MM.1S (cell line): ENCODE measurements around the gene CCDC88B.

Source experiments
- DNase-seq: peaks from one replicate; pipeline ENCODE4 v3.0.0-alpha.2; 2015
- H2AFZ ChIP-seq: fragments of 300-600 bp; sonication (generic); 2 replicates; pipeline ENCODE4 v1.6.0; 2016; ENCODE audit warnings: antibody characterized with exemption, low read length
- H3F3A ChIP-seq: fragments of 300-600 bp; sonication (generic); 2 replicates; pipeline ENCODE4 v1.6.1; 2016; ENCODE audit warnings: mild to moderate bottlenecking, antibody characterized with exemption, low read length, moderate library complexity, mixed read lengths; ENCODE audit not compliant: insufficient read depth
- H3K27ac ChIP-seq: fragments of 300-600 bp; sonication (generic); 2 replicates; pipeline ENCODE4 v1.5.1; 2016; ENCODE audit warnings: mild to moderate bottlenecking, low read length
- H3K27me3 ChIP-seq: fragments of 300-600 bp; sonication (generic); replicated peaks from 2 replicates; pipeline ENCODE4 v1.6.0; 2016; ENCODE audit warnings: low read length; ENCODE audit not compliant: insufficient read depth
- H3K36me3 ChIP-seq: fragments of 300-600 bp; sonication (generic); replicated peaks from 2 replicates; pipeline ENCODE4 v1.6.1; 2016; ENCODE audit warnings: mild to moderate bottlenecking, low read length, mixed read lengths; ENCODE audit not compliant: insufficient read depth
- H3K4me1 ChIP-seq: fragments of 300-600 bp; sonication (generic); 2 replicates; pipeline ENCODE4 v1.6.1; 2016; ENCODE audit warnings: low read length, mixed read lengths
- H3K4me2 ChIP-seq: fragments of 300-600 bp; sonication (generic); 2 replicates; pipeline ENCODE4 v1.6.0; 2016; ENCODE audit warnings: low read depth, low read length
- H3K4me3 ChIP-seq: fragments of 300-600 bp; sonication (generic); 2 replicates; pipeline ENCODE4 v1.5.1; 2016; ENCODE audit warnings: low read length, mixed read lengths
- H3K79me2 ChIP-seq: fragments of 300-600 bp; sonication (generic); 2 replicates; pipeline ENCODE4 v1.6.1; 2016; ENCODE audit warnings: mixed run types, low read length, mixed read lengths
- H3K9ac ChIP-seq: fragments of 300-600 bp; sonication (generic); 2 replicates; pipeline ENCODE4 v1.6.1; 2016; ENCODE audit warnings: low read length, mixed read lengths
- H3K9me2 ChIP-seq: fragments of 300-600 bp; sonication (generic); replicated peaks from 2 replicates; pipeline ENCODE4 v1.6.1; 2016; ENCODE audit warnings: mild to moderate bottlenecking, low read length, mixed read lengths; ENCODE audit not compliant: insufficient read depth
- H3K9me3 ChIP-seq: fragments of 300-600 bp; sonication (generic); replicated peaks from 2 replicates; pipeline ENCODE4 v1.6.1; 2016; ENCODE audit warnings: mild to moderate bottlenecking, low read length, mixed read lengths; ENCODE audit not compliant: insufficient read depth
- H4K20me1 ChIP-seq: fragments of 300-600 bp; sonication (generic); 2 replicates; pipeline ENCODE4 v1.6.1; 2016; ENCODE audit warnings: mild to moderate bottlenecking, low read length, moderate library complexity, mixed read lengths; ENCODE audit not compliant: insufficient read depth
- EZH2 ChIP-seq: fragments of 300-600 bp; sonication (generic); optimal IDR thresholded peaks from 2 replicates; pipeline ENCODE3; 2017; ENCODE audit warnings: low read depth, mild to moderate bottlenecking, antibody characterized with exemption, low read length, mixed read lengths
- EZH2phosphoT487 ChIP-seq: fragments of 300-600 bp; sonication (generic); IDR thresholded peaks from 2 replicates; pipeline ENCODE4 v1.6.1; 2018; ENCODE audit warnings: antibody characterized with exemption, low read length
- TF ChIP-seq, protein P1 (sequence below): fragments of 300-600 bp; sonication (generic); IDR thresholded peaks from 2 replicates; pipeline ENCODE4 v1.5.1; 2016; ENCODE audit warnings: antibody characterized with exemption, low read length, mixed read lengths

The CCDC88B gene

DNA sequence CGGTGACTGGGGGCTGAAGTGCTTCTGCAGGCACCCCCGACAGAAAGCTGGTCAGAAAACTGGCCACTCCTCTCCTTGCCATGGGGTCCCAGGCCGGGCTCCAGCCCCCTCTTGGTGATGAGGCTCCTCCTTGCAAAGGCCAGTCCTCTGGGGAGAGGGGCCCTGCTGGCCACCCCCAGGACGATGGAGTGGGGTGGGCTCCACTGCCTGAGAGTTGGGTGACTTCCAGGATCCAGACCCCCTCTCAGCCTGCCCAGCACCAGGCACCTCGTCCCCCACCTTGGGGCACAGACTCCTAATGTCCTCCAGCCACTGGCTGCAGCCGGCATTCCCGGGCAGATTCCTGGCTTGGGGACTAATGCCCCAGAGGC is 18.5 kb downstream of the CCDC88B start:
- Histone ChIP-seq H3F3A (no peaks in the 10 kb centered on the region), H3K4me3 (peak overlapping the region; percentile 61), H3K9me3 (no peaks in the 10 kb centered on the region), H3K27me3 (no peaks in the 10 kb centered on the region), H3K36me3 (no peaks in the 10 kb centered on the region; the same call in 1 of the 2 replicates), H3K9me2 (no peaks in the 10 kb centered on the region), H3K27ac (no peak overlapping the region), H3K4me2 (peak overlapping the region; percentile 98), H3K9ac (peak overlapping the region; percentile 66; the same call in 1 of the 2 replicates), H3K4me1 (peaks cover 13% of the 10 kb centered on the region), H2AFZ (peak overlapping the region; percentile 88), H4K20me1 (no peaks in the 10 kb centered on the region), H3K79me2 (peaks cover 13% of the 10 kb centered on the region)
- DNase-seq, result no peak
- TF ChIP-seq EZH2phosphoT487 (no peak), EZH2 (no peak)
- TF ChIP-seq, protein P1, sequence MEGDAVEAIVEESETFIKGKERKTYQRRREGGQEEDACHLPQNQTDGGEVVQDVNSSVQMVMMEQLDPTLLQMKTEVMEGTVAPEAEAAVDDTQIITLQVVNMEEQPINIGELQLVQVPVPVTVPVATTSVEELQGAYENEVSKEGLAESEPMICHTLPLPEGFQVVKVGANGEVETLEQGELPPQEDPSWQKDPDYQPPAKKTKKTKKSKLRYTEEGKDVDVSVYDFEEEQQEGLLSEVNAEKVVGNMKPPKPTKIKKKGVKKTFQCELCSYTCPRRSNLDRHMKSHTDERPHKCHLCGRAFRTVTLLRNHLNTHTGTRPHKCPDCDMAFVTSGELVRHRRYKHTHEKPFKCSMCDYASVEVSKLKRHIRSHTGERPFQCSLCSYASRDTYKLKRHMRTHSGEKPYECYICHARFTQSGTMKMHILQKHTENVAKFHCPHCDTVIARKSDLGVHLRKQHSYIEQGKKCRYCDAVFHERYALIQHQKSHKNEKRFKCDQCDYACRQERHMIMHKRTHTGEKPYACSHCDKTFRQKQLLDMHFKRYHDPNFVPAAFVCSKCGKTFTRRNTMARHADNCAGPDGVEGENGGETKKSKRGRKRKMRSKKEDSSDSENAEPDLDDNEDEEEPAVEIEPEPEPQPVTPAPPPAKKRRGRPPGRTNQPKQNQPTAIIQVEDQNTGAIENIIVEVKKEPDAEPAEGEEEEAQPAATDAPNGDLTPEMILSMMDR, result no peak

DNA sequence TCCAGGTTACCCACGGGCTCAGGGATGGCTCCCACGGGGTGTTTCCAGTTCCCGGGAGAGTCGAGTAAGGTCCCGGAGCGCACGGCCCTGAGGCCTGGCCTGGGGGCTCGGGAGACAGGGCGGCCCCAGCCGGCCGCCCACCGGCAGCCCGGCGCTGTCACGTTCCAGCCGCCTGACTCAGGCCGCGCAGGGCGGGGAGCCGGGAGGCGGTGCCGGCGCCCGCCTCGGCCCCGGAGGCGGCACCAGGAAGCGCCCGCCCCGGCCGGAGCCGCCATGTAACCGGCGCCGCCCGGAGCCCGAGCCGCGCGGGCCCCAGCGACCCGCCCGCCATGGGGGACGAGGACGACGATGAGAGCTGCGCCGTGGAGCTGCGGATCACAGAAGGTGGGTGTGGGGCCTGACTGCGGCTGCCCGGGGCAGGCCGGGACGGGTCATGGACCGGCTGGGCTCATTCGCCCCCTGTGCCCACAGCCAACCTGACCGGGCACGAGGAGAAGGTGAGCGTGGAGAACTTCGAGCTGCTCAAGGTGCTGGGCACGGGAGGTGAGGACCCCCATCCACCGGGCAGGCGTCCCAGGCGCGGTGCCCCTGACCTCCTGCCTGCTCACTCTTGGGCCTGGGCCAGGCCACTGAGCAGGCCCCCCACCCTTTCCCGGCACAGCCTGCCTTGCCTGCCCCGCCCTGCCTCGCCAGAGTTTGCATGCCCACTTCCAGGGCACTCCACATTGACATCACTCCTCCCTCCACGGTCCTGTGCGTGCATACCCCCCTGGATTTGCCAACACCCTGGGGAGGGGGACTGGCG is 19.1 kb downstream of the CCDC88B start, which contains the start of gene RPS6KA4:
RPS6KA4 (plus strand) TSS at position 256 of the 805 bp plus-strand sequence; CDS start at position 330, 74 bp downstream.
- Histone ChIP-seq H3K4me1 (peaks cover 13% of the 10 kb centered on the region), H3K9ac (peak within 1 kb of the TSS; percentile 89), H3K9me2 (no peaks in the 10 kb centered on the region), H3K4me3 (peak within 1 kb of the TSS; percentile 97), H4K20me1 (no peaks in the 10 kb centered on the region), H3K27ac (no peak within 1 kb of the TSS), H3K27me3 (no peaks in the 10 kb centered on the region), H3K4me2 (peak within 1 kb of the TSS; percentile 99), H3K79me2 (peaks cover 13% of the 10 kb centered on the region), H3F3A (no peaks in the 10 kb centered on the region), H3K9me3 (no peaks in the 10 kb centered on the region), H2AFZ (peak within 1 kb of the TSS; percentile 98), H3K36me3 (no peaks in the 10 kb centered on the region; the same call in 1 of the 2 replicates)
- DNase-seq, result peak; percentile 66
- TF ChIP-seq EZH2phosphoT487, result no peak
- TF ChIP-seq, protein P1, result no peak
- TF ChIP-seq EZH2, result no peak

DNA sequence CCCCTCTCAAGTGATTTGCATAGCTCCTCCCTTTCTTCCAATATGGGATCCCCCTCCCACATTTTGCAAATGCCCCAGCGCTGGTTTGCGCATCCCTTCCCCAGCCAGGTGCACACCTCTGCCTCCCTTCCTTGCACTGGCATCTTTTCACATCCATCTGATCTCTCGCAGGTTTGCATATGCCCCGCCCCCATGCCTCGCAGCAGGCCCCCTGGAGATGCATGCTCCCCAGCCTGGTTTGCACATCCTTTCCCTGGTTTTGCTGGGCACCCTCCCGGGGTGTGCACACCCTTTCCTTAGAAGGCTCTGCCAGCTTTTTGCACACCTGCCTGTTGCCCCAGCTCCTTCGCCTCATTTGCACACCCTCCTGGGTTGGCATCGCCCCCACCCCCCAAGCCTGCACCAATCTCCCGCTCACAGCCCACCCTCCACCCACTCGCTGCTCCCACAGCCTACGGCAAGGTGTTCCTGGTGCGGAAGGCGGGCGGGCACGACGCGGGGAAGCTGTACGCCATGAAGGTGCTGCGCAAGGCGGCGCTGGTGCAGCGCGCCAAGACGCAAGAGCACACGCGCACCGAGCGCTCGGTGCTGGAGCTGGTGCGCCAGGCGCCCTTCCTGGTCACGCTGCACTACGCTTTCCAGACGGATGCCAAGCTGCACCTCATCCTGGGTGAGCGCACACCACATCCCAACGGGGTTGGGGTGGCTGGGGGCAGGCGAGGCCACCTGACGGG is 19.9 kb downstream of the CCDC88B start:
- H3F3A ChIP-seq, result no peaks in the 10 kb centered on the region
- no peak for DNase-seq
- no peaks in the 10 kb centered on the region for H3K27me3 ChIP-seq
- peak overlapping the region; percentile 89; the same call in 1 of the 2 replicates for H3K9ac ChIP-seq
- H3K4me2 ChIP-seq, result peak overlapping the region; percentile 99
- peaks cover 13% of the 10 kb centered on the region for H3K4me1 ChIP-seq
- H3K4me3 ChIP-seq, result peak overlapping the region; percentile 97
- no peaks in the 10 kb centered on the region for H4K20me1 ChIP-seq
- TF ChIP-seq, protein P1, result no peak
- TF ChIP-seq EZH2, result no peak
- TF ChIP-seq EZH2phosphoT487, result no peak
- H3K36me3 ChIP-seq, result no peaks in the 10 kb centered on the region; the same call in 1 of the 2 replicates
- peaks cover 13% of the 10 kb centered on the region for H3K79me2 ChIP-seq
- H2AFZ ChIP-seq, result peak overlapping the region; percentile 98
- H3K27ac ChIP-seq, result no peak overlapping the region
- no peaks in the 10 kb centered on the region for H3K9me3 ChIP-seq
- H3K9me2 ChIP-seq, result no peaks in the 10 kb centered on the region
